Upper lobe of left lung (tissue), 4 donors: ENCODE data around the gene SMIM20.

Experiments used
- CTCF ChIP-seq, 6 experiments: fragments of 450-650 bp in 4 of 6; fragments of 200-600 bp in 2 of 6; sonication (generic) in 2 of 6; IDR thresholded peaks; one replicate each; pipeline ENCODE4 v1.5.1; 2016 to 2019; ENCODE audit warnings: antibody characterized with exemption in 6 of 6
- POLR2A ChIP-seq, 4 donors: fragments of 450-650 bp; IDR thresholded peaks; one replicate each; pipeline ENCODE4 v1.5.1; 2016 to 2017; ENCODE audit warnings: antibody characterized with exemption in 4 of 4, mild to moderate bottlenecking in 2 of 4
- POLR2AphosphoS5 ChIP-seq, 2 donors: sonication (generic); formaldehyde crosslinking; IDR thresholded peaks; one replicate each; pipeline ENCODE4 v1.5.1; 2017; ENCODE audit warnings: antibody characterized with exemption in 2 of 2

- TF ChIP-seq POLR2AphosphoS5 (IDR thresholded peaks at IDR 0.05) = no peak
- no peak for TF ChIP-seq CTCF (IDR thresholded peaks at IDR 0.05)
- TF ChIP-seq POLR2A (IDR thresholded peaks at IDR 0.05) = no peak
Measured at GRCh38 chr4:25888781-25889180, 25.2 kb upstream of the SMIM20 start.
